Thoracic aorta (tissue), 2 donors: Measurements from ENCODE around the gene JPH3. TPM values are rescaled to one million over a fixed set of nuclear protein-coding genes. Genes with fewer than 3 reads are reported as not detected.
A peak's percentile ranks its signal among the peaks of the same experiment; 100 is the strongest.
"Not testable (repeated sequence)": the region's sequence is repeated elsewhere in the genome, so short reads cannot be mapped to it uniquely, and the experiment has no call there.

Source experiments
- ATAC-seq: fragments of 150-250 bp; one replicate; pipeline ENCODE4 v1.8.0; 2017; ENCODE audit warnings: low read depth; ENCODE audit not compliant: insufficient number of reproducible peaks, low FRiP score
- DNase-seq: peaks from one replicate; pipeline ENCODE4 v3.0.0-alpha.2; 2020; ENCODE audit warnings: low spot score
- H3K27ac ChIP-seq, 2 donors: fragments of 200-600 bp; sonication (generic); 1 replicate in 1 of 2; 2 replicates in 1 of 2; pipeline ENCODE4 v1.5.1; 2016; ENCODE audit warnings: mild to moderate bottlenecking in 2 of 2, moderate library complexity in 2 of 2
- H3K27me3 ChIP-seq: fragments of 200-600 bp; sonication (generic); replicated peaks from 2 replicates; pipeline ENCODE4 v1.6.0; 2016; ENCODE audit warnings: mild to moderate bottlenecking; ENCODE audit not compliant: insufficient read depth
- H3K36me3 ChIP-seq: fragments of 200-600 bp; sonication (generic); one replicate; pipeline ENCODE4 v1.5.1; 2016
- H3K4me1 ChIP-seq, 2 donors: fragments of 200-600 bp; sonication (generic); 1 replicate in 1 of 2; 2 replicates in 1 of 2; pipeline versions ENCODE4 v1.5.1 to v1.6.0; 2016; ENCODE audit warnings: low read depth in 2 of 2, mild to moderate bottlenecking in 1 of 2; ENCODE audit not compliant: control insufficient read depth in 1 of 2
- H3K4me3 ChIP-seq: fragments of 200-600 bp; sonication (generic); 2 replicates; pipeline ENCODE4 v1.5.1; 2016; ENCODE audit warnings: mild to moderate bottlenecking
- H3K9me3 ChIP-seq: fragments of 200-600 bp; sonication (generic); 2 replicates; pipeline ENCODE4 v1.5.1; 2016
- total RNA-seq, 2 donors: library from RNA; depleted of rRNA; stranded (reverse); fragments of >200 nt; gene quantifications; one replicate each; pipeline versions ENCODE4 v1.1.0 to v1.2.3, GENCODE V29; 2016
- TF ChIP-seq, protein P1 (sequence below): fragments of 200-600 bp; sonication (generic); IDR thresholded peaks from one replicate; pipeline ENCODE4 v1.5.1; 2019; ENCODE audit warnings: antibody characterized with exemption

The JPH3 gene
- total RNA-seq, 2 donors from 2014 or later = not detected

DNA sequence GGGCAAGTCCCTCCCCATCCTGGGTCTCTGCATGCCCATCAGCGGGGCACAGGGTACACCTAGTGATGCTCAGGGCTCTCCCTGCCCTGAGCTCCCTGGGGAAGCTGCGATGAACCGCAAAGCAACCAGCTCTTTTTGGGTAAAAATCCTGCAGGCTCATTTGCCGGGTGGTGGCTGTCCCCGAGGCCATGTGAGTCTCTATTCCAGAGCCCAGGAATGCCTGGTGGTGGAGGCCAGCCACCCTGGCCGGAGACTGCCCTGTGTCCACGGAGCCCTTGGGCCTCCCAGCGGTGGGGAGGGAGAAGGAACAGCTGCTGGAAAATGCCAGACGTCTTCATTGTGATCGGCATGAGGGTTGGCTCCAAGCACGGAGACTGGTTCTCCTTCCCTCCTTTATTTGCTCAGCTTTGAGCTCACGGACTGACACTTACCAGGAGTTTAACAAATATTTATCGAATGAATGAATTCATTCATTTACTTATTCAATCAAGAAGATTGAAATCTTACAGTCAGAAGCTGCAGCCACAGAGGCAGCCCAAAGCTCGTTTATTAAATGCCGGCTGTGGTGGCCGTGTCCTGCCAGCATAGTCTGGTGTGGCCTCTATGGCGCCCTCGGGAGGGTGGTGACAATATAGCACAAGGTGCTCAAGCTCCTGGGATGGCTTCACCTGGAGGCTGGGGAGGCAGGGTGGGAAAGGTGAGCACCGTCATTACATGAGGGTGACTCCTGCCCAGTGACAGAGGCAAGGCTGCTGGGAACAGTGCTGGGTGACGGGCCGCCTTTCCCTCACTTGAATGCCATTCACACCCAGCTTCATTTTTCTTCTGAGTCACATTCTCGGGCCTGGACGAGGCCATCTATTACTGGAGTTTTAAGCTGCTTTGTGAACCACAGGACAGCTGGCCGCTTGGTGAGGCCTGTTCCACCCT is 31.1 kb upstream of the JPH3 start:
- DNase-seq = peak; percentile 28
- Histone ChIP-seq H3K4me1 (peaks cover 30 to 38% of the 10 kb centered on the region in 2 donors), H3K9me3 (no peaks in the 10 kb centered on the region), H3K4me3 (peak overlapping the region; percentile 1), H3K27ac (peak overlapping the region; percentile 88 to 89), H3K27me3 (no peaks in the 10 kb centered on the region), H3K36me3 (no peaks in the 10 kb centered on the region)
- ATAC-seq = peak; percentile 76
- TF ChIP-seq, protein P1, sequence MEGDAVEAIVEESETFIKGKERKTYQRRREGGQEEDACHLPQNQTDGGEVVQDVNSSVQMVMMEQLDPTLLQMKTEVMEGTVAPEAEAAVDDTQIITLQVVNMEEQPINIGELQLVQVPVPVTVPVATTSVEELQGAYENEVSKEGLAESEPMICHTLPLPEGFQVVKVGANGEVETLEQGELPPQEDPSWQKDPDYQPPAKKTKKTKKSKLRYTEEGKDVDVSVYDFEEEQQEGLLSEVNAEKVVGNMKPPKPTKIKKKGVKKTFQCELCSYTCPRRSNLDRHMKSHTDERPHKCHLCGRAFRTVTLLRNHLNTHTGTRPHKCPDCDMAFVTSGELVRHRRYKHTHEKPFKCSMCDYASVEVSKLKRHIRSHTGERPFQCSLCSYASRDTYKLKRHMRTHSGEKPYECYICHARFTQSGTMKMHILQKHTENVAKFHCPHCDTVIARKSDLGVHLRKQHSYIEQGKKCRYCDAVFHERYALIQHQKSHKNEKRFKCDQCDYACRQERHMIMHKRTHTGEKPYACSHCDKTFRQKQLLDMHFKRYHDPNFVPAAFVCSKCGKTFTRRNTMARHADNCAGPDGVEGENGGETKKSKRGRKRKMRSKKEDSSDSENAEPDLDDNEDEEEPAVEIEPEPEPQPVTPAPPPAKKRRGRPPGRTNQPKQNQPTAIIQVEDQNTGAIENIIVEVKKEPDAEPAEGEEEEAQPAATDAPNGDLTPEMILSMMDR = peak; percentile 74

DNA sequence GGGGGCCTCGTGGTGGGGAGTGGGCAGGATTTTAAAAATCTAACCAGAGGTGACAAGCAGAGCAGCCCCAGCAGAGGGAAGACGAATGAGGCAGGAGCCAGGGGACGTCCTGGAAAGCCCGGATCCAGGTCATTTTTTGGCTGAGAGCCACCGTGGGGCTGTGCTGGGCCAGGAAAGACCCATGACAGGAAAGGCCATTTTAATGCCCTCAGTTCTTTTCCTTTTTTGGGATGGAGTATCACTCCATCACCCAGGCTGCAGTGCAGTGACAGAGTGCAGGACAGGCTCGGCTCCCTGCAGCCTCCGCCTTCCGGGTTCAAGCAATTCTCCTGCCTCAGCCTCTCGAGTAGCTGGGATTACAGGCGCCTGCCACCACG is 30.5 kb upstream of the JPH3 start:
- Histone ChIP-seq H3K36me3 (no peaks in the 10 kb centered on the region), H3K27me3 (no peaks in the 10 kb centered on the region), H3K4me1 (peaks cover 30 to 38% of the 10 kb centered on the region in 2 donors), H3K4me3 (peak overlapping the region; percentile 1), H3K27ac (peak overlapping the region; percentile 88 to 89), H3K9me3 (no peaks in the 10 kb centered on the region)
- TF ChIP-seq, protein P1 = no peak
- peak; percentile 13 for DNase-seq
- peak; percentile 84 for ATAC-seq

DNA sequence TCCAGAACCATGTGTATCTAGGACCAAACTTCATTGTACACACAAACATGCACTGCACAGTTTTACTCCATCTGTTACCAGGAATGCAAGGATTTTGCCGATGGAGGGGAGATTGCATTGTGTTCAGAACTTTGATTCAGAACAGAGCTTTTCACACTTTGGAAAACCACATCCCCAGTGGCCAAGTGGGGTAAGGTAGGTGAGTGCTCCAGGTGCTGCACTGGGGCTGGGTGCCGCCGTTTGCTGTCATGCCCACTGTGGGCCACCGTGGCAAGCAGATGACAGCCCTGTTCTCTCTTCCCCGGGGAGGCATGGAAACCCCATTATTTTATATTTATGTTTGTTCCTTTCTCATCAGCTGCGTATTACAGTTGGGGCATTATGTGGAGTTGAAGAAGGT is 29.3 kb upstream of the JPH3 start:
- Histone ChIP-seq H3K4me1 (peaks cover 30 to 38% of the 10 kb centered on the region in 2 donors), H3K27me3 (no peaks in the 10 kb centered on the region), H3K4me3 (no peak overlapping the region), H3K27ac (peak overlapping the region; percentile 88 to 89), H3K9me3 (no peaks in the 10 kb centered on the region), H3K36me3 (no peaks in the 10 kb centered on the region)
- no peak for DNase-seq
- no peak for ATAC-seq
- TF ChIP-seq, protein P1 = no peak

DNA sequence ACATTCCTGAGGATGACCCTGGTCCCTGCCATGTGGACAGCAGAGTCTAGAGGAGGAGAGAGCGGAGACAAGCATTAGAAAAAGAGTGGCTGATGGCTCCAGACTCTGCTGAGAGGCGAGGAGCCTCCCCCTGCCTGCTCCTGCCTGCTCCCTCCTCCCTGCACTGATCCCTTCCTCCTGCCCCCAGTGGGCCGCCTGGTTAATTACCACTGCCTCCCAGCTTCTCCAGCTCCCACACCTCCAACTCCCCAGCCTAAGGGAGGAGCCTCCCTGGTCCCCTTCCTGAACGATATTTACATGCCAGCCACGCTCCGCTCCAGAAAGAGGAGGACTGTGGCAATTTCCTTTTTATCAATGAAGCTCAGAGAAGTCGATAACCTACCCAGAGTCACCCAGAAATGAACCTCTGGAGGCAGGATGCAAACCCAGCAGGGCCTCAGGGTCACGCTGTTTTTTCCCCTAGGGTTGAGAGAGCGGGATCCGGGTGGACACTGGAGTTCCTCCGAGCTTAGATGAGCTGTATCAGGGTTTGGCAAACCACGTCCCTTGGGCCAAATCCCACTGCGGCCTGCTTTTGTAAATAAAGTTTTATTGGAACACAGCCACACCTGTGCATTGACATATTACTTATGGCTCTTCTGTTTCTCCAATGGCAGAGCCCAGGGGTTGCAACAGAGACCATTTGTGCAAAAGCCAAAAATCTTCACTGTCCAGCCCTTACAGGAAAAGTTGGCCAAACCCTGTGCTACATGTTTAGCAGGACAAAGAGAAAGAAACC is 27.1 kb upstream of the JPH3 start:
- peaks cover 28 to 30% of the 10 kb centered on the region in 2 donors for H3K4me1 ChIP-seq
- H3K27me3 ChIP-seq = no peaks in the 10 kb centered on the region
- H3K27ac ChIP-seq = no peak overlapping the region
- H3K9me3 ChIP-seq = no peaks in the 10 kb centered on the region
- H3K36me3 ChIP-seq = no peaks in the 10 kb centered on the region
- ATAC-seq (no peak), DNase-seq (no peak)
- H3K4me3 ChIP-seq = no peak overlapping the region
- TF ChIP-seq, protein P1 = no peak

DNA sequence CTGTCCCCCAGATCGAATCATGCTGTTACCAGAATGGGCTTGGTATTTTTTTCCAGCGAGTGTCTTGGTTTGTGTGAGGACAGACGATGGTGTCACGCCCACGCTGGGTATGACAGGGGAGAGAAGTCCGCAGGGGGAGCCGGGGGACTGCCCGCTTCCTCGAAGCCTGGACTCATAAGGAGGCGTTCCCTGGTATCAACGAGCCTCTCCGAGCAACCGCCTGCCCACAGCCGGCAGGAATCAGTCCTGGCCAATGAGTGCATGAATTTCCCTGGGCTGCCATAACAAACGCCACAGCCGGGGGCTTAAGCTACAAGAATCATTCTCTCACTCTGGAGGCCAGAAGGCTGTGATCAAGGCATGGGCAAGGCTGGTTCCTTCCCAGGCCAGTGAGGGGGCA is 26.1 kb upstream of the JPH3 start:
- Histone ChIP-seq H3K9me3 (no peaks in the 10 kb centered on the region), H3K36me3 (no peaks in the 10 kb centered on the region), H3K27ac (no peak overlapping the region), H3K27me3 (no peaks in the 10 kb centered on the region), H3K4me3 (no peak overlapping the region), H3K4me1 (peaks cover 21 to 25% of the 10 kb centered on the region in 2 donors)
- ATAC-seq = no peak
- DNase-seq = no peak
- TF ChIP-seq, protein P1 = no peak

DNA sequence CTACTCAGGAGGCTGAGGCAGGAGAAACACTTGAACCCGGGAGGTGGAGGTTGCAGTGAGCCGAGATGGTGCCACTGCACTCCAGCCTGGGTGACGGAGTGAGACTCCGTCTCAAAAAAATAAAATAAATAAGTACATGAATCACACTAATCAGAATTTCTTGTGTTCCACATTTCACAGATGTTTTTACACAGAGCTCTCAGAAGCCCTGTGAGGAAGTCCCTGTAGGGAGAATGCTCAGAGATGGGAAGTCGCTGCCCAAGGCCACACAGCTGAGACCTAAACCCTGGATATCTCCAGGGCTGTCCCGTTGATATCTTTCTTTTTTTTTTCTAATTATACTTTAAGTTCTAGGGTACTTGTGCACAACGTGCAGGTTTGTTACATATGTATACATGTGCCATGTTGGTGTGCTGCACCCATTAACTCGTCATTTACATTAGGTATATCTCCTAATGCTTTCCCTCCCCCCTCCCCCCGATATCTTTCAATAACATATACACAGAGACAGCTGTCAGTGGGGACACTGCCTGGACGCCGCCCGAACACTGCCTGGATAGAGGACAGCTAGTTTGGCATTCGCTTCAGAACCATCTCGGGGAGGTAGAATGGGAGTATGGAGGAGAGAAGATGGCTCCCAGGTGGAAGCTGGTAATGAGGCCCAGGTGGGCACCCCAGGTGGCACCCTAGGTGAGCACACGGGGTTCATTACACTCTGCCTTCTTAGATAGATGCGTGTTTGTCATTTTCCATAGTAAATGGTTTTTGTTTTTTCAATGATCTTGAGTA is 24.0 kb upstream of the JPH3 start:
- H3K36me3 ChIP-seq, ATAC-seq, H3K27ac ChIP-seq, H3K27me3 ChIP-seq, H3K4me3 ChIP-seq, DNase-seq, H3K9me3 ChIP-seq: not testable (repeated sequence)
- peaks cover 20 to 24% of the 10 kb centered on the region in 2 donors for H3K4me1 ChIP-seq
